ENCODE measurements around the gene VPS26B.

The VPS26B gene

DNA sequence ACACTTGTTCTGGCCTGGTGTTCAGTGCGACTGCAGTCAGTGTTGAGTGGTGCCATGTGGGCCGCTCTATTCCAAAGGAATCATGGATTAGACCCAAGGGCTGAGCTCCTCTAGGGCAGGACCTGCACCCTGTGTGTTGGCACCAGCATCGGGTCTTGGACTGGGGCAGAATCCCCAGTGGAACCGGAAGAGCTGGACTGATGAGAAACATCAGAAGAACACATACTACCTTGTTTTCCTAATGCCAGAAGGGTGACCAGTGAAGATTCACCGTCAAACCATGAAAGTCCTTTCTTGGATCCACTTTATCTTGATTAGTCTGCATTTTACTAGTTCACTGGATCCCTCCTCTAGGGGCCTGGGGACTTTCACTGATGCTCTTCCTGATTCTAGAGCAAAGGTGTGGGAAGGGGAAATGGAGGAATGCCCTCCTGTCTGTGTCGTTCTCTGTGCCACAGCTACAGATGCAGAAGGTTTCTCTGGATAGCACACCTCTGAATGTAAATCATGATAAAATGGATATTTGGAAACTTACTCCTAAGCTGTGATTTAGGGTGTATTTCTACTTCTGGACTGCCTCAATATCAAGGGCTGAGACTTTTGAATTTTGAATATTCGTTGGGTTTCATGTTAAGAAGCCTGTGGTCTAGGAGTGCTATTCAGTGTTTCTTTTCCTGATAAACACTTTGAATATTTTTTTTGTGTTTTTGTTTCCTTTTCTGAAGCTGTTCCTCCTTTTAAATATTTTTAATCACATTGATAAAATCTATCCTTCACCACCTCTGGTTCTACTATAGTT is 40.7 kb downstream of the VPS26B start:
- no peak overlapping the region for H3K4me3 ChIP-seq (ENCODE audit: low read depth, low read length)
- no peak for DNase-seq (ENCODE audit: low read depth)
- TF ChIP-seq CTCF (IDR thresholded peaks at IDR 0.05; ENCODE audit: low read depth, low read length): no peak
- TF ChIP-seq, protein P1, sequence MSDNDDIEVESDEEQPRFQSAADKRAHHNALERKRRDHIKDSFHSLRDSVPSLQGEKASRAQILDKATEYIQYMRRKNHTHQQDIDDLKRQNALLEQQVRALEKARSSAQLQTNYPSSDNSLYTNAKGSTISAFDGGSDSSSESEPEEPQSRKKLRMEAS (IDR thresholded peaks at IDR 0.05; ENCODE audit: low read depth, low read length): no peak
- no peak for TF ChIP-seq MYC (IDR thresholded peaks at IDR 0.05; ENCODE audit: low read depth, low read length)
- TF ChIP-seq POLR2A (IDR thresholded peaks at IDR 0.05; ENCODE audit: extremely low read depth, insufficient read length): no peak

DNA sequence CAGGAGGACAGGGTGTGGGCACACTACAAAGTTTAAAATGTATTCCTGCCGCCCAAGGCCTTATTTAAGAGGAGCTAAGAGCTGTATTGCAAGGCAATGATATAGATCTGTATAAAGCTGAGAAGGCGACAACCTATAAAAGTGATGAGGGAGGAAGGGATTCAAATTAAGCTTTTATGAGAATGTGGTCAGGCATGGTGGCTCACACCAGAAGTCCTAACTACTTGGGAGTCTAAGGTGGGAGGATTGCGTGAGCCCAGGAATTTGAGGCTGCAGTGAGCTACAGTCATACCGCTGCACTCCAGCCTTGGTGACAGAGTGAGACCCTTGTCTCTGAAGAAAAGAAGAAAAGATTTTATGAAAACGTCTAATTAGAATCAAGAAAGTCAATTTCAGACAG is 42.0 kb downstream of the VPS26B start:
- no peak for TF ChIP-seq MYC (IDR thresholded peaks at IDR 0.05; ENCODE audit: low read depth, low read length)
- no peak for TF ChIP-seq POLR2A (IDR thresholded peaks at IDR 0.05; ENCODE audit: extremely low read depth, insufficient read length)
- H3K4me3 ChIP-seq (ENCODE audit: low read depth, low read length): no peak overlapping the region
- DNase-seq (ENCODE audit: low read depth): no peak

DNA sequence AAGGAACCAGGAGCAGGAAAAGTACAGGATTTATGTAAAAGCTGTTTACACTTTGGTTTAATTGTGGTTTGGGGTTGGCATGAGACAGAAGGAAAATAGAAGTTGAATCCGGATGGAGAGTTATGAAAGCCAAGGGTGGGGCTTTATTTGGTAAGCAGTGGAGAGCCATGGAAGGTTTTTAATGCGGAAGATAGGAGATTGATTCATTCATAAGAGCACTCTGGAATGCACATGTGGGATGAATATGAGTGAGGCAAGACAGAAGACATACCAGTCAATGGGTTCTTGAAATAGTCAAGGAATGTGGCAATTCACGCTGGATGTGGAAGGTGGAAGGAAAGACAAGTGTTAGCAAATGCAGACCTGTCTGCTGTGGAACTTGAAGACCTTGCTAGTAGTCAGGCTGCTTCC is 42.4 kb downstream of the VPS26B start:
- no peak overlapping the region for H3K4me3 ChIP-seq (ENCODE audit: low read depth, low read length)
- TF ChIP-seq POLR2A (IDR thresholded peaks at IDR 0.05; ENCODE audit: extremely low read depth, insufficient read length): no peak
- TF ChIP-seq, protein P1 (IDR thresholded peaks at IDR 0.05; ENCODE audit: low read depth, low read length): no peak
- no peak for TF ChIP-seq MYC (IDR thresholded peaks at IDR 0.05; ENCODE audit: low read depth, low read length)
- no peak for TF ChIP-seq CTCF (IDR thresholded peaks at IDR 0.05; ENCODE audit: low read depth, low read length)
- DNase-seq (ENCODE audit: low read depth): no peak

DNA sequence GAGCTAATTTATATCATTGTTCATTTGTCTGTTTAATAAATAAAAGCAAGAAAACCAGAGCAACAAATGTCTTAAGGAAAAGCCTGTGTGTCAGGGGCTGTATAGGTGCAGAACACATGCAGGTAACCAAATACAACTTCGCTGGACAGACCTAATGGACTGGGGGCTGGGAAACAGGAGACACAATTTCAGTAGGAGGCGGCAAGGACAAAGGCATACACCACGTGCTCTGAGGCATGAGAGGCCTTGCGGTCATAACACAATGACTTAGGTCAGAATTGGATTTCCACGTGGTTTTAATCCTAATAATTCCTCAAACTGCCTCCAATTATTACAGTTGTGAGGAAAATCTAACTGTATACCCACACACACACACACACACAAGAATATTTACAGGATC is 43.0 kb downstream of the VPS26B start:
- no peak for TF ChIP-seq CTCF (IDR thresholded peaks at IDR 0.05; ENCODE audit: low read depth, low read length)
- DNase-seq (ENCODE audit: low read depth): no peak

DNA sequence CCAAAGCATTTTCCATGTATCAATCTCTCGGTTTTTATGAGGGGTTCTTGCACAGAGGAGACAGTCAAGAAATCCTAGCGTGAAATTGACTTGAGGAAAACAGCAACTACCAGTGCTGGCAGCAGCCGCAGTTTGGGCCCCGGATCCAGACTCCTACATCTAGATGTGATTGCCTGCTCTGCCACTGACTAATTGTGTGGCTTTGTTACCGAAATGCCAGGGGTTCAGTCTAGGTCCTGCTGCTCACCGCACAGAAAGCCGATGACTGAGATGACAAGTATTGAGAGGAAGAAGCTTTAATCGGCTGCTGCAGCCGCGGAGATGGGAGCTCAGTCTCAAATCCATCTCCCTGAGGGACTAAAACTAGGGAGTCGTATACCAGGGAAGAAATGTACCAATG is 43.5 kb downstream of the VPS26B start:
- DNase-seq (ENCODE audit: low read depth): no peak
- TF ChIP-seq CTCF (IDR thresholded peaks at IDR 0.05; ENCODE audit: low read depth, low read length) (no peak), POLR2A (IDR thresholded peaks at IDR 0.05; ENCODE audit: extremely low read depth, insufficient read length) (no peak), MYC (IDR thresholded peaks at IDR 0.05; ENCODE audit: low read depth, low read length) (no peak)
- TF ChIP-seq, protein P1 (IDR thresholded peaks at IDR 0.05; ENCODE audit: low read depth, low read length): no peak
- no peak overlapping the region for H3K4me3 ChIP-seq (ENCODE audit: low read depth, low read length)

More for the DNA sequence above, 43.0 kb downstream of the VPS26B start:
- H3K4me3 ChIP-seq (ENCODE audit: low read depth, low read length): no peak overlapping the region

DNA sequence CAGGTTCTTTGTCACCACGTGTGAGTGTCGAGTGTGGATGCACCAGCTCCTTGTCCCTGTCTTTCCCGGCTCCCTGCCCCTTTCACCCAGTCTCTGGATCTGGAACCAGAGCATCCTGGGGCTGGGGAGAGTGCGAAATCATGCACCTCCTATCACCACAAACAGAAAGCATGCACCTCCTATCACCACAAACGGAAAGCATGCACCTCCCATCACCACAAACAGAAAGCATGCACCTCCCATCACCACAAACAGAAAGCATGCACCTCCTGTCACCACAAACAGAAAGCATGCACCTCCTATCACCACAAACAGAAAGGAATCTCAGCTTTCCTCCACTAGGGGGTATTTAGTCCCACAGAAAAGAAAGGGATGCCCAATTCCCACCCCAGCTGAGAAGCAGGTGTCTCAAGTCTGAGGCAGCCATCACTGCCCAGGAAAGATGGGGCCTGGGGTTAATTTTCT is 45.8 kb downstream of the VPS26B start:
- peak; percentile 27 for DNase-seq (ENCODE audit: low read depth)
- TF ChIP-seq MYC (IDR thresholded peaks at IDR 0.05; ENCODE audit: low read depth, low read length) (no peak), POLR2A (IDR thresholded peaks at IDR 0.05; ENCODE audit: extremely low read depth, insufficient read length) (no peak), CTCF (IDR thresholded peaks at IDR 0.05; ENCODE audit: low read depth, low read length) (no peak)
- TF ChIP-seq, protein P1 (IDR thresholded peaks at IDR 0.05; ENCODE audit: low read depth, low read length): no peak
- H3K4me3 ChIP-seq (ENCODE audit: low read depth, low read length): no peak overlapping the region

Data from NB4 (cell line).